Measurements from ENCODE around the gene TEX101. TPM values are rescaled to one million over a fixed set of nuclear protein-coding genes. Genes with fewer than 3 reads are reported as not detected.
A peak's percentile ranks its signal among the peaks of the same experiment; 100 is the strongest.

Gene TEX101
- total and polyA plus RNA-seq, 8 donors: 0.28 TPM; not detected in 7

- Histone ChIP-seq H3K36me3 (no peaks in the 10 kb centered on the region), H3K9me3 (no peaks in the 10 kb centered on the region), H3K27me3 (peaks cover 0 to 7% (median 0%) of the 10 kb centered on the region in 3 donors), H3K4me3 (no peak overlapping the region), H3K4me1 (peaks cover 7 to 33% (median 20%) of the 10 kb centered on the region in 4 donors), H3K27ac (no peak overlapping the region)
- intact Hi-C loops (cut with DNase I; ENCODE audit: low total_unique reads): loop anchor here (10.0 kb wide), 1 partner anchor 204 kb away; no protein-coding TSS in a partner anchor
- WGBS, 5 donors: 70 to 74% (median 72%) methylated on average over 16 of the region's 16 CpGs
- DNase-seq: no peak
- TF ChIP-seq CTCF (IDR thresholded peaks at IDR 0.05): no peak
- no peak for TF ChIP-seq POLR2AphosphoS5 (IDR thresholded peaks at IDR 0.05)
- TF ChIP-seq EP300 (IDR thresholded peaks at IDR 0.05): no peak
- no peak for TF ChIP-seq POLR2A (IDR thresholded peaks at IDR 0.05)
Measured at GRCh38 chr19:43460362-43461016, 45.8 kb downstream of the TEX101 start.

- no peak for DNase-seq
- no peaks in the 10 kb centered on the region for H3K36me3 ChIP-seq
- peaks cover 7 to 33% (median 20%) of the 10 kb centered on the region in 4 donors for H3K4me1 ChIP-seq
- peaks cover 0 to 12% (median 0%) of the 10 kb centered on the region in 3 donors for H3K27me3 ChIP-seq
- intact Hi-C loops (cut with DNase I; ENCODE audit: low total_unique reads): loop anchor here (10.0 kb wide), 1 partner anchor 203 kb away; no protein-coding TSS in a partner anchor
- no peak overlapping the region for H3K27ac ChIP-seq
- H3K9me3 ChIP-seq: no peaks in the 10 kb centered on the region
- H3K4me3 ChIP-seq: no peak overlapping the region
- TF ChIP-seq POLR2AphosphoS5 (IDR thresholded peaks at IDR 0.05) (no peak), EP300 (IDR thresholded peaks at IDR 0.05) (no peak), POLR2A (IDR thresholded peaks at IDR 0.05) (no peak), CTCF (IDR thresholded peaks at IDR 0.05) (no peak)
- 88 to 91% (median 90%) methylated on average over 9 to 12 of the region's 12 CpGs for WGBS, 5 donors
Measured at GRCh38 chr19:43461303-43461702, 46.6 kb downstream of the TEX101 start.

GRCh38 chr19:43462383-43462782 lies 47.7 kb downstream of the TEX101 start:
- intact Hi-C loops (cut with DNase I; ENCODE audit: low total_unique reads): loop anchor here (10.0 kb wide), 1 partner anchor 202 kb away; no protein-coding TSS in a partner anchor

More at GRCh38 chr19:43462383-43462782, 47.7 kb downstream of the TEX101 start:
- TF ChIP-seq POLR2A (IDR thresholded peaks at IDR 0.05): no peak
- TF ChIP-seq CTCF (IDR thresholded peaks at IDR 0.05): no peak
- TF ChIP-seq POLR2AphosphoS5 (IDR thresholded peaks at IDR 0.05): no peak
- no peak for TF ChIP-seq EP300 (IDR thresholded peaks at IDR 0.05)
- no peak for DNase-seq
- Histone ChIP-seq H3K4me1 (peaks cover 7 to 33% (median 20%) of the 10 kb centered on the region in 4 donors), H3K4me3 (peak overlapping the region in 1 of 4 donors; percentile 68), H3K27ac (peak overlapping the region in 3 of 5 donors; percentile 85 to 92 (median 88)), H3K27me3 (peaks cover 0 to 12% (median 0%) of the 10 kb centered on the region in 3 donors), H3K9me3 (no peaks in the 10 kb centered on the region), H3K36me3 (no peaks in the 10 kb centered on the region)
- 92 to 95% (median 93%) methylated on average over 7 of the region's 7 CpGs for WGBS, 5 donors
